B cell (primary cell): ENCODE results near the gene COL4A5.

Experiments used
- CTCF ChIP-seq: fragments of 200-600 bp; IDR thresholded peaks from one replicate; pipeline ENCODE4 v1.8.0; 2022; ENCODE audit warnings: antibody characterized with exemption, mild to moderate bottlenecking
- EZH2 ChIP-seq: IDR thresholded peaks from 2 replicates; pipeline ENCODE4 v1.6.1; 2012; ENCODE audit warnings: borderline replicate concordance, low read depth, mild to moderate bottlenecking, moderate library complexity, low read length; ENCODE audit not compliant: insufficient read depth, poor library complexity, severe bottlenecking

GRCh38 chrX:108484251-108484650 lies 44.6 kb downstream of the COL4A5 start:
- TF ChIP-seq CTCF (no peak), EZH2 (no peak)
